Uterus (tissue), 4 donors: ENCODE measurements around the gene CPEB1. TPM values are rescaled to one million over a fixed set of nuclear protein-coding genes. Genes with fewer than 3 reads are reported as not detected.
"Not testable (repeated sequence)": the region's sequence is repeated elsewhere in the genome, so short reads cannot be mapped to it uniquely, and the experiment has no call there.

ENCODE experiments used
- DNase-seq, 2 donors: peaks; one replicate each; pipeline ENCODE4 v3.0.0-alpha.2; 2019 to 2020
- H3K27ac ChIP-seq, 2 donors: fragments of 200-600 bp; sonication (generic); 1 replicate in 1 of 2; 2 replicates in 1 of 2; pipeline ENCODE4 v1.5.1; 2016 to 2018
- H3K27me3 ChIP-seq, 2 donors: fragments of 200-600 bp; sonication (generic); one replicate each; pipeline ENCODE4 v1.5.1; 2018 to 2019; ENCODE audit warnings: control low read depth in 1 of 2
- H3K36me3 ChIP-seq, 2 donors: fragments of 200-600 bp; sonication (generic); one replicate each; pipeline ENCODE4 v1.5.1; 2019; ENCODE audit warnings: control low read depth in 1 of 2
- H3K4me1 ChIP-seq, 2 donors: fragments of 200-600 bp; sonication (generic); one replicate each; pipeline ENCODE4 v1.5.1; 2018 to 2019; ENCODE audit warnings: control low read depth in 1 of 2
- H3K4me3 ChIP-seq, 2 donors: fragments of 200-600 bp; sonication (generic); 1 replicate in 1 of 2; 2 replicates in 1 of 2; pipeline ENCODE4 v1.5.1; 2018 to 2019; ENCODE audit warnings: mild to moderate bottlenecking in 1 of 2
- H3K9me3 ChIP-seq, 2 donors: fragments of 200-600 bp; sonication (generic); one replicate each; pipeline ENCODE4 v1.5.1; 2019; ENCODE audit warnings: control low read depth in 1 of 2
- CTCF ChIP-seq, 4 experiments: fragments of 200-600 bp in 2 of 4; fragments of 450-650 bp in 2 of 4; sonication (generic) in 2 of 4; IDR thresholded peaks; one replicate each; pipeline ENCODE4 v1.5.1; 2016 to 2019; ENCODE audit warnings: antibody characterized with exemption in 4 of 4, mild to moderate bottlenecking in 2 of 4, moderate library complexity in 1 of 4
- POLR2A ChIP-seq, 2 donors: fragments of 450-650 bp; IDR thresholded peaks; one replicate each; pipeline ENCODE4 v1.6.1; 2016; ENCODE audit warnings: antibody characterized with exemption in 2 of 2, mild to moderate bottlenecking in 1 of 2, moderate library complexity in 1 of 2
- intact Hi-C: fragments of 100-400 bp; cut with DNase I; formaldehyde crosslinking; loops from one replicate; pipeline ENCODE4 v1.15.1; 2023; ENCODE audit warnings: low total_unique reads
- total RNA-seq, 4 donors: library from RNA; depleted of rRNA in 3 of 4; stranded (reverse); fragments of >200 nt in 3 of 4; gene quantifications; one replicate each; pipeline versions ENCODE4 v1.1.0 to v1.2.4, GENCODE V29; 2014 to 2023
- donor health status: DM: yes; HTN: yes; CAD: no.

Gene CPEB1
- total RNA-seq, 4 donors from 2014 or later, result 0.77 to 14.1 (median 2.9) TPM

- Histone ChIP-seq H3K27ac (no peak overlapping the region), H3K9me3 (no peaks in the 10 kb centered on the region), H3K36me3 (no peaks in the 10 kb centered on the region), H3K4me3 (no peak overlapping the region), H3K27me3 (no peaks in the 10 kb centered on the region), H3K4me1 (peaks cover 0 to 25% of the 10 kb centered on the region in 2 donors)
- TF ChIP-seq CTCF (IDR thresholded peaks at IDR 0.05) (no peak), POLR2A (IDR thresholded peaks at IDR 0.05) (no peak)
- intact Hi-C loops, result no loop called here
- no peak for DNase-seq
Measured at GRCh38 chr15:82649226-82649999, 2.2 kb upstream of the CPEB1 start.

GRCh38 chr15:82648257-82649103 is 1.3 kb upstream of the CPEB1 start:
- no peak for TF ChIP-seq CTCF (IDR thresholded peaks at IDR 0.05)
- TF ChIP-seq POLR2A (IDR thresholded peaks at IDR 0.05), result no peak
- no peaks in the 10 kb centered on the region for H3K9me3 ChIP-seq
- peak; percentile 18 to 25 for DNase-seq
- intact Hi-C loops, result no loop called here
- H3K27ac ChIP-seq, result peak overlapping the region; percentile 34 to 67
- H3K36me3 ChIP-seq, result no peaks in the 10 kb centered on the region
- no peaks in the 10 kb centered on the region for H3K27me3 ChIP-seq
- H3K4me1 ChIP-seq, result peaks cover 0 to 25% of the 10 kb centered on the region in 2 donors
- peak overlapping the region; percentile 24 to 53 for H3K4me3 ChIP-seq

- intact Hi-C loops, result no loop called here
Measured at GRCh38 chr15:82647835-82648256, 683 bp upstream of the CPEB1 start.

GRCh38 chr15:82646250-82647044 is 716 bp downstream of the CPEB1 start:
- no peaks in the 10 kb centered on the region for H3K36me3 ChIP-seq
- peak; percentile 18 to 27 for DNase-seq
- intact Hi-C loops, result no loop called here
- no peaks in the 10 kb centered on the region for H3K9me3 ChIP-seq
- H3K27ac ChIP-seq, result no peak overlapping the region
- no peaks in the 10 kb centered on the region for H3K27me3 ChIP-seq
- TF ChIP-seq CTCF (IDR thresholded peaks at IDR 0.05) (no peak), POLR2A (IDR thresholded peaks at IDR 0.05) (no peak)
- H3K4me1 ChIP-seq, result peaks cover 0 to 25% of the 10 kb centered on the region in 2 donors
- H3K4me3 ChIP-seq, result peak overlapping the region; percentile 24 to 53

More at GRCh38 chr15:82647835-82648256, 683 bp upstream of the CPEB1 start:
- Histone ChIP-seq H3K27ac (peak overlapping the region; percentile 34 to 67), H3K27me3 (no peaks in the 10 kb centered on the region), H3K4me3 (peak overlapping the region; percentile 24 to 53), H3K9me3 (no peaks in the 10 kb centered on the region), H3K4me1 (peaks cover 0 to 25% of the 10 kb centered on the region in 2 donors), H3K36me3 (no peaks in the 10 kb centered on the region)
- DNase-seq, result peak; percentile 26 to 53
- TF ChIP-seq CTCF (IDR thresholded peaks at IDR 0.05) (no peak), POLR2A (IDR thresholded peaks at IDR 0.05) (no peak)

GRCh38 chr15:82644967-82645852 is 2.0 kb downstream of the CPEB1 start:
- H3K4me3 ChIP-seq, H3K36me3 ChIP-seq, H3K27ac ChIP-seq, H3K27me3 ChIP-seq, intact Hi-C loops, H3K9me3 ChIP-seq, DNase-seq: not testable (repeated sequence)
- peaks cover 0 to 25% of the 10 kb centered on the region in 2 donors for H3K4me1 ChIP-seq
